HG03103 (cell line): Measurements from ENCODE around the gene IRF2BPL.

Source experiments
- ATAC-seq: cut with Tn5 transposase; IDR thresholded peaks from one replicate; pipeline ENCODE4 v1.9.1; 2021; ENCODE audit warnings: low read depth; ENCODE audit not compliant: unreplicated experiment

The IRF2BPL gene

DNA sequence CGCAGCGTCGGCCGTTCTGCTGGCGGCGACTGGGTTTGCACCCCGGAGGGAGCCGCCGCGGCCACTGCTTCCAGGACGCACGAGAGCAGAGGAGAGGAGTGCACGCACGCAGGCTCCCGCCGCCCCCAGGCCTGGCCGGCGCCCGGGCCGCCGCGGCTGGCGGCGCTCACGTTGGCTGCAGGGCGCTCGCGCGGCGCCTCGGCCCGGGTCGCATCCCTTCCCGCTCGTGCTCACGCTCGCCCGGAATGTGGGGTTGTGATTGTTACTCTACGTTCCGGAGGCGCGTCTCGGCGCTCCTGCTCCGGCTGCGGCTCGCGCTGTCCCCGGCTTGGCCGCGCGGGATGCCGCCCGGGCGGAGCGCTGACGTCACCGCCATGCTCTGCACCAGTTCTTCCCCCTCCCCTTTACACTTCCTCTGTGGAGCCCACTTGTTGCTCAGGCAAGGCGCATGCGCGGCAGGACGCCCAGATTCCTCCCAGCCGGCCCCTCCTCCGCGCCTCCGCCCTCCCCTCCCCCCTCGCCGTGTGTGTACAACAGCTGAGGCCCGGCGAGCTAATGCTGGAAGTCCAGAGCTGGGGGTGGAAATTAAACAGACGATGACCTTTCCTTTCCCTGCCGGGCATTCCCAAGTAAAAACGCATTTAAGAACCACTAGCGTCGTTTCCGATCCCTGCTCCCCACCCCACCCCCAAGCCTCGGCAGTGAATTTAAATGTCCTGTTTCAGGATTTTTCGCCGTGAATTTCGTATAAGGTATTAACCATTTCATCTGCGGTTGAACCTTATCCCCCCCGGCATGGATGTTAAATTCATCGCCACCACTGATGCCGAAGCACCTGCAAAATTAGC, at the start of gene IRF2BPL:
TSS of gene IRF2BPL (minus strand) at position 325 of the 848 bp plus-strand sequence. CDS start 916 bp downstream, outside the sequence.
- ATAC-seq, result peak; percentile 68

DNA sequence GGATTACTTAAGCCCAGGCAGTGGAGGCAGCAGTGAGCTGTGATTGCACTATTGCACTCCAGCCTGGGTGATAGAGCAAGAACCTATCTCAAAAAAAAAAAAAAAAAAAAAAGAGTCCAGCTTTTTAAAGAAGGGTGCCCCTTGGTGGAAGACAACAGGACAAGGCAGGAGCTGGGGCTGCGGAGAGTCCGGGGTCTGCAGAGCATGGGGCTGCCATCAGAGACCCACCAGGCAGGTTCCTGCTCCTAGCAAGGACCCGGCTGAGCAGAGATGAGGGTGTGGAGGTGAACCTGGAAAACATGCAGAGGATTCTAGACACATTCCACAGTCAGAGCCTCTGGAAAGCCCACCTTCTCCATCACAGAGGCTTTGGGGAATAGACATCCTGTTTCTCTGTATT, 48.5 kb upstream of the IRF2BPL start:
- no peak for ATAC-seq

GRCh38 chr14:77076113-77076631, 47.7 kb upstream of the IRF2BPL start:
- ATAC-seq, result no peak

DNA sequence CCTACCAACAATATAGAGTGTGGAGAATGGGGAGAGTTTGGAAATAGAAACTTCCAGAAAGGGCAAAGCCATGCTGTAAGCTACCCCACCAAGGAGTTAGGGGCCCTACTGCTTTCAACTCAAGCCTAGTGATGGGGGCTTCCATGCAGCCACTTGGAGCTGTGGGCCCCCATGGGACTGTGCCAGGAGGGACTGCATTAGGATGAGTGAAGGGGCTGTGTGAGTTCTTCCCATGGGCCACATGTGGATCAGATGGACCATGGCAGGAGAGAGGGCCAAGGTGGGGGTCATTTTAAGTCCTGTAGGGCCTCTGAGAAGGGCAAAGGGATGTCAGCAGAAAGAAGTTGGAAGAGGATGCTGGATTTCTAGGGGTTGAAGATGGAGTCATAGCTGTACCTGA, 46.5 kb upstream of the IRF2BPL start:
- ATAC-seq, result no peak

DNA sequence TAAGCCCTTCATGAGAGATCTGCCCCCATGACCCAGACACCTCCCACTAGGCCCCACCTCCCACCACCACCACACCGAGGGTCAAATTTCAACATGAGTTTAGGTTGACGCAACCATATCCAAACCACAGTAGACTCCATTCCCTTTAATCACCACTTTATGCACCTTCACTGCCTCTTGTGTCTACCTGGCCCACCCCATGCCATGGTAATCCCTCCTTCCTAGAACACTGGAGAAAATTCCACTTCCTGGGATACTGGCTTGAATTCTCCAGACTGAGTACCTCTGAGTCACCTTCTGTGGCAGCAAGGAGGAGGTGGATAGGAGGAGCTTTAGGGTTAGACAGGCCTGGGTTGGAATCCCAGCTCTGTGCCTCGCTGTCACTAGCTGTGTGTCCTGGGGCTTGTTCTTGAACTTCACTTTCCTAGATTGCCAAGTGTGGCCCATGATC, 43.5 kb upstream of the IRF2BPL start:
- no peak for ATAC-seq

- ATAC-seq, result no peak
These were observed 41.0 kb upstream of the IRF2BPL start for GRCh38 chr14:77069551-77069950.

GRCh38 chr14:77068517-77069200, 40.2 kb upstream of the IRF2BPL start:
- ATAC-seq, result no peak

GRCh38 chr14:77067632-77068516, 39.4 kb upstream of the IRF2BPL start:
- no peak for ATAC-seq

DNA sequence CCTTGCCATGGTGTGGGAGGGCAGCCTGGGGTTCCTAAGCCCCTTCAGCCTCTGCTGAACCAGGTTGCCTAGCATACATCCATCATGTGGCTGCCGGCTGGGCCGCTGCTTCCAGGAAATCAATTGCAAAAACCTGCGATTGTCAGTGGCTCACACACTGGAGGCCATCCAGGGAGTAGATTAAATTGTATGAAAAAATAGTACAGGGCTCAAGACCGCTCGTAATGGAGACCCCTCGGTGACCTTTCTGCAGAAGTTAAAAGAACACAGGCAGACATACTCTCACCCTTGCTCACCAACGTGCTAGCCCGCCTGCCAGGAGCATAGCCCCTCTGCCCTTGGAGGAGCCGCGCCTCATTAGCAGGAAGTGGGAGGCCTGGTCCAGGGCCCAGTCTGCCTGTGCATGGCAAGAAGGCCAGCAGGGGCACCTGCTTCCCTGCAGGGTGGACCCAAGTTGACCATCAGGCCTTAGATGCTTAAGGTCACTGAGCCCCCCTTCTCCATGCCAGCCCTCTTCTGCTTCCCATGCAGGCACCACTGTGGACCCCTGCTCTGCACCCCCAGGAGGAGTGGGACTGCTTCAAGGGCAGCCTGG, 38.2 kb upstream of the IRF2BPL start:
- no peak for ATAC-seq

DNA sequence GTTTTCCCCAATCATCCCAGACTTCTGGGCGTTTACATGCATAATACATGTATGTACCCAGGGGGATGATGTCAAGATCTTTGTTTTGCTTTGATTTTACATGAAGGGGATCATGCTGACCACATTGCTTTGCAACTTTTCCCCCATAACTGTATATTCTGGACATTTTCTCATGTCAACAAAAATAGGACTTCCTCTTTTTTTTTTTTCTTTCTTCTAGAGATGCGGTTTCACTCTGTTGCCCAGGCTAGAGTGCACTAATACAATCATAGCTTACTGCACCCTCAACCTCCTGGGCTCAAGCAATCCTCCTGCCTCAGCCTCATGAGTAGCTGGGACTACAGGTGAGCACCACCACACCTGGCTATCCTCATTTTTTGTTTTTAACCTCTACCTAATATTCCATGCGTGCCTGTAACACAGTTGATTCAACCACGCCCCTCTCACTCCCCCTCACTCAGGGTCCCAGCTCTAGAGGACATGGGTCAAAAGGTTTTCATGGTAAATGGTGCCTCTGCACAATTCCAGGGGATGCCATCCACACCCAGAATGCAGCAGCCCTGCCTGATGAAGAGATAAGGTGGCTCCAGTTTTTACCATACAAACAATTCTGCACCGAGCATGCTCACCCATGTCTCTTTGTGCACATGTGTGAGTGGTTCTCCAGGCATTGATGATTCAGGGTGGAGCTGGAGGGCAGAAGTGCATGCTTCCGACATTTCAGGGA, 37.5 kb upstream of the IRF2BPL start:
- no peak for ATAC-seq

- no peak for ATAC-seq
These were observed 36.1 kb upstream of the IRF2BPL start for GRCh38 chr14:77064521-77065178.

DNA sequence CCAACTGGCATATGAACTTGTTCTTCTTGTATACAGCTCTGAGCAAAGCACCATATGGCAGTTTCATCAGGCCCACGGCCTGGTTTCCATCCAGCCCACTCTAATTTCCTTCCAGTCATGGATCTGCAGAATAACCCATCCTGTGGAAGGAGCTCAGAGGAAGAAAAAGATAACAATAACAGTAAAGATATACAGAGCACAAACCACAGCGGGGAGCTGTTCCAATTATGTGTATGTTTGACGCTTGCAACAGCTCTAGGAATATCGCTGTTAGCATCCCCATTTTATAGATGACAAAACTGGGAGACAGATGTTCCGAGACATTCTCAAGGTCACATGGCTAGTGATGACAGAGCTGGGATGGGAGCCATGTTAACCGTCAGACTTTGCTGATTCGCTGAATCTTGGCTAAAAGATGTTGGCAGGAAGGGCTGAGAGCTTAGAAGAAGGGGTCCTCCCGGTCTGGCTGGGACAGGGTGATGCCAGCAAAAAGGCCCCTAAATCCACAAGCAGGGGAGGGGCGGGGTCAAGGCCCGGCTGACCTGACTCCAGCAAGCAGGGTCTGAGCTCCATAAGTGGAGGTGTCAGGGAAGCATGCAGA, 35.2 kb upstream of the IRF2BPL start:
- ATAC-seq, result no peak

- no peak for ATAC-seq
These were observed 33.8 kb upstream of the IRF2BPL start for GRCh38 chr14:77062261-77062660.

DNA sequence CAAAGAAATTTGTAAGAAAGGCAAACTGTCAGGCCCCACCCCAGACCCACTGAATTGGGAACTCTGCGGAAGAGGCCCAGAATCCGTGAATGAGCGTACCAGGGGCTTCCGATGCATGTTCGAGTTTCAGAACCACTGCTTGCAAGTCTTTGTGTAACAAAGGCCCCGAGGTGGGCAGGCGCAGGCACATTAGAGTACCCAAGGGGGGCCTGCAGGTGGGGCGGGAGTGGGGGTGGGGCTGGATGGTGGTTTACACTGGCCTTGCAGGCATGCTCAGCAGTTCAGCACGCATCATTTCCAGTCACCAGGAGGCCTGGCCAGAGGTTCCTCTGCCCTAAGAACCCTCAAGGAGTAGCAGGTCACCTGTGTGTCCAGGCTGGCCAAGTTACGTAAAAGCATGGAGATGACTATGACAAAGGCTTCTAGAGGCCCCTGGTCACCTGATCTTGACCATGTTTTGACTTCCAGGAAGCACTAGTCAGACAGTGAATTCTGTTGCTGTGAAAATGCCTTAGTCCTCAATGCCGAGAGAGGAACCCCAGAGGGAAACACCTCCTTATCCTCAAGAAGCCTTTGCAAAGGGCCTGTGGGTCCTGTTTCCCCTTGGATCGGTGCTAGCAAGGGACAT, 33.2 kb upstream of the IRF2BPL start:
- no peak for ATAC-seq

GRCh38 chr14:77059276-77059915, 30.9 kb upstream of the IRF2BPL start:
- no peak for ATAC-seq

- no peak for ATAC-seq
These were observed 30.3 kb upstream of the IRF2BPL start for GRCh38 chr14:77058785-77059184.

GRCh38 chr14:77058117-77058516, 29.6 kb upstream of the IRF2BPL start:
- no peak for ATAC-seq

DNA sequence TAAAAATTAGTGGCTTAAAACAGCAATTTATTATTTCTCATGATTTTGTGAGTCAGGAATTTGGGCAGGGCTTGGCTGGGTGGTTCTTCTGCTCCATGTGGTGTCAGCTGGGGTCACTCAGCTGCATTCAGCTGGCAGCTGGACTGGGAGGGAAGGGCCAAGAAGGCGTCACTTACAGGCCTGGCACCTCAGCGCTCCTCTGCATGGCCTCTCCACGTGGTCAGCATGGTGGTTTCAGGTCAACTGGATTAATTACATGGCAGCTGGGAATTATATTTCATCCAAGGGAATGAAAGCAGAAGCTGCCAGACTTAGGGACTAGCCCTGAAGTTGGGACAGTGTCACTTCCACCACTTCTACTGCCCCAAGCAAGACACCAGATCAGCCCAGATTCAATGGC, 27.5 kb upstream of the IRF2BPL start:
- ATAC-seq, result no peak
